H1 (cell line): ENCODE measurements around the gene SPOCD1. TPM values are rescaled to one million over a fixed set of nuclear protein-coding genes. Genes with fewer than 3 reads are reported as not detected.

Experiments
- RBBP5 ChIP-seq: IDR thresholded peaks from 2 replicates; pipeline ENCODE4 v1.7.1; 2012; ENCODE audit warnings: low read depth, mild to moderate bottlenecking, inconsistent platforms, low read length, moderate library complexity, borderline replicate concordance
- SAP30 ChIP-seq: fragments of 300-600 bp; sonication (generic); IDR thresholded peaks from 2 replicates; pipeline ENCODE4 v1.7.1; 2012; ENCODE audit warnings: low read length, moderate library complexity, mild to moderate bottlenecking, inconsistent platforms; ENCODE audit not compliant: insufficient read depth, insufficient replicate concordance
- SIRT6 ChIP-seq: IDR thresholded peaks from one replicate; pipeline ENCODE4 v1.7.1; 2012; ENCODE audit warnings: low read length, inconsistent platforms
- polyA plus RNA-seq, 7 experiments: library from polyadenylated mRNA; depleted of rRNA in 3 of 7; stranded (reverse) in 5 of 7; unstranded in 2 of 7; fragments of >200 nt in 5 of 7; fragments of 200-250 nt in 2 of 7; gene quantifications; 1 replicate in 5 of 7; 2 replicates in 1 of 7; 4 replicates in 1 of 7; pipeline versions ENCODE4 v1.2.1 to v1.2.3, GENCODE V29; 2011 to 2013; ENCODE audit warnings: missing spikeins in 2 of 7, mixed read lengths in 2 of 7
- total RNA-seq: library from RNA; stranded (reverse); fragmentation: NEBNext Ultra II Directional; extraction: Animal tissue kit (Norgen Biotek cat#: 25700); gene quantifications from 2 replicates; pipeline ENCODE4 v1.2.1, GENCODE V29; 2021

SPOCD1 gene
- total and polyA plus RNA-seq, 2 of the 8 experiments (the other 6 are each of a cell fraction or from before 2014, with no cell fraction given): 1.8 to 2.9 TPM

DNA sequence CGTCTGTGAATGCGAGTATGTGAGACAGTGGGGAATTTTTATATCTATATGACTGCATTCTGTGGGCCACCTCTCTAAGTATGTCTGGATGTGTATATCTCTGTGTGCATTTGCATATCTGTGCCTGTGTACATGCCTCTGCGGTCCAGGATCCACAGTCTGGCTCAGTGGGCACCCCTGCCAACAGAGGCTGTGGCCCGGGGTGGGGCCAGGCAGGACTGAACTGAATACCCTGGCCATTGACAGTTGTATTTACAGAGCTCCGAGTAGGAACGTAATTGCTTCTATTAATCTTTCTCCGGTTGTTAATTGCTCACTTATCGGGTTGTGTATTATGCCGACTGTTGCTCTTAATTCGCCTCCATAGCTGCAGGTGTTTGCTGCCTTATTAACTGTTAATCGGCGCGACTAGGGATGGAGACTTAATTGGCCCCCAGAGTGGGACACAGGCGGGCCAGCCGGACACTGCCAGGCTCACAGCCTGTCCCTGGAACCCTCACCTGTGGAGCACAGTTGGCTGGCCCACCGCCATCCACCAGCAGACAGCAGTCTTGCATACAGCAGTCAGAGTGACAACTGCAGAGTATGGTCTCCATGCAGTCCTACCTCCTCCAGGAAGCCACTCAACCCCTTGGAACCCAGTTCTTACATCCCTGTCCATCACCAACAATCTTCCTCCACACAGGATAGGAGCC, 29.3 kb downstream of the SPOCD1 start (continued):
- TF ChIP-seq SIRT6 (no peak), SAP30 (no peak), RBBP5 (no peak)
